Skin of body (tissue), 2 donors: Measurements from ENCODE around the gene RAD50. TPM values are rescaled to one million over a fixed set of nuclear protein-coding genes. Genes with fewer than 3 reads are reported as not detected.

Experiments used
- DNase-seq: peaks from one replicate; lab custom pipeline; 2025; lab: John Stamatoyannopoulos, UW
- total RNA-seq: library from RNA; depleted of rRNA; stranded (reverse); fragments of >200 nt; gene quantifications from one replicate; pipeline ENCODE4 v1.2.3, GENCODE V29; 2014

The RAD50 gene
- total RNA-seq, 1 donor from 2014 or later: 30.8 TPM

- DNase-seq: no peak
These were observed 135.8 kb downstream of the RAD50 start for GRCh38 chr5:132692632-132692967.

Other genes with a start within 250 kb of the RAD50 start
- 6.1 TPM for gene SLC22A5, start 187.3 kb upstream of the RAD50 start, total RNA-seq
- 11.0 TPM for gene IRF1, start 66.2 kb upstream of the RAD50 start, total RNA-seq
- gene IL5, start 13.5 kb upstream of the RAD50 start, total RNA-seq: not detected
- 0.10 TPM for gene IL13, start 101.2 kb downstream of the RAD50 start, total RNA-seq
- not detected for gene IL4, start 117.0 kb downstream of the RAD50 start, total RNA-seq
- 12.0 TPM for gene KIF3A, start 180.6 kb downstream of the RAD50 start, total RNA-seq
- 0.30 TPM for gene CCNI2, start 190.4 kb downstream of the RAD50 start, total RNA-seq
- 45.1 TPM for gene SEPTIN8, start 220.3 kb downstream of the RAD50 start, total RNA-seq